Erythroblast (primary cell): ENCODE data around the gene GH1.
"Not testable (repeated sequence)": the region's sequence is repeated elsewhere in the genome, so short reads cannot be mapped to it uniquely, and the experiment has no call there.

Experiments
- GATA1 ChIP-seq: IDR thresholded peaks from 2 replicates; pipeline ENCODE4 v1.6.1; 2011; ENCODE audit warnings: low read depth, mild to moderate bottlenecking, control low read depth, low read length, moderate library complexity
- POLR2A ChIP-seq: IDR thresholded peaks from 2 replicates; pipeline ENCODE4 v1.6.1; 2011; ENCODE audit warnings: mild to moderate bottlenecking, low read length

DNA sequence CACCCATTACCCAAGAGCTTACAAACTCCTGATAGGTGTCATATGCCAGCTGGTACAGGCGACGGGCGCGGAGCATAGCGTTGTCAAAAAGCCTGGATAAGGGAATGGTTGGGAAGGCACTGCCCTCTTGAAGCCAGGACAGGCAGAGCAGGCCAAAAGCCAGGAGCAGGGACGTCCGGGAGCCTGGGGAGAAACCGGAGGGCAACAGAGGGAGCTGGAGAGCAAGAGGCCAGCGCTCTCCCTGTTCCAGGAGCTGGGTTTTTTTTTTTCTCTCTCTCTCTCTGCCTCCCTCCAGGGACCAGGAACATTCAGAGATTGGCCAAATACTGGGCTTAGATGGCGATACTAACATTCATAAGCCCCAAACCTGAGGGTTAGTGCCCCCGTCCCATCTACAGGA, 37.3 kb downstream of the GH1 start:
- not testable (repeated sequence) for TF ChIP-seq POLR2A, GATA1
